GM21528 (cell line): ENCODE data around the gene PPP1CC.
A peak's percentile ranks its signal among the peaks of the same experiment; 100 is the strongest.
"Not testable (repeated sequence)": the region's sequence is repeated elsewhere in the genome, so short reads cannot be mapped to it uniquely, and the experiment has no call there.

Experiments
- ATAC-seq: cut with Tn5 transposase; IDR thresholded peaks from one replicate; pipeline ENCODE4 v1.9.1; 2021; ENCODE audit warnings: mild to moderate bottlenecking, moderate library complexity; ENCODE audit not compliant: unreplicated experiment, low FRiP score

The PPP1CC gene

GRCh38 chr12:110742718-110743570, at the start of gene PPP1CC:
TSS of gene PPP1CC (minus strand) at chr12:110742891. CDS start at chr12:110742707, 184 bp downstream.
- peak; percentile 63 for ATAC-seq

- ATAC-seq = no peak
Observed at GRCh38 chr12:110791589-110791988, 48.9 kb upstream of the PPP1CC start.

- no peak for ATAC-seq
Observed at GRCh38 chr12:110790301-110790700, 47.6 kb upstream of the PPP1CC start.

GRCh38 chr12:110786012-110786411, 43.3 kb upstream of the PPP1CC start:
- ATAC-seq = no peak

GRCh38 chr12:110785240-110785639, 42.5 kb upstream of the PPP1CC start:
- no peak for ATAC-seq

- no peak for ATAC-seq
Observed at GRCh38 chr12:110782922-110783321, 40.2 kb upstream of the PPP1CC start.

GRCh38 chr12:110782094-110782493, 39.4 kb upstream of the PPP1CC start:
- no peak for ATAC-seq

GRCh38 chr12:110780448-110780847, 37.8 kb upstream of the PPP1CC start:
- no peak for ATAC-seq

- ATAC-seq = no peak
Observed at GRCh38 chr12:110778833-110779577, 36.3 kb upstream of the PPP1CC start.

GRCh38 chr12:110776410-110776809, 33.7 kb upstream of the PPP1CC start:
- ATAC-seq = peak; percentile 91

- no peak for ATAC-seq
Observed at GRCh38 chr12:110775997-110776396, 33.3 kb upstream of the PPP1CC start.

GRCh38 chr12:110774824-110775223, 32.1 kb upstream of the PPP1CC start:
- ATAC-seq = no peak

- no peak for ATAC-seq
Observed at GRCh38 chr12:110768960-110769359, 26.3 kb upstream of the PPP1CC start.

GRCh38 chr12:110767863-110768262, 25.2 kb upstream of the PPP1CC start:
- ATAC-seq = no peak

- no peak for ATAC-seq
Observed at GRCh38 chr12:110766311-110767154, 23.8 kb upstream of the PPP1CC start.

- not testable (repeated sequence) for ATAC-seq
Observed at GRCh38 chr12:110765572-110765971, 22.9 kb upstream of the PPP1CC start.

GRCh38 chr12:110765111-110765510, 22.4 kb upstream of the PPP1CC start:
- ATAC-seq = no peak

- no peak for ATAC-seq
Observed at GRCh38 chr12:110763583-110763982, 20.9 kb upstream of the PPP1CC start.

GRCh38 chr12:110762891-110763290, 20.2 kb upstream of the PPP1CC start:
- no peak for ATAC-seq

GRCh38 chr12:110760204-110760609, 17.5 kb upstream of the PPP1CC start:
- ATAC-seq = no peak

- no peak for ATAC-seq
Observed at GRCh38 chr12:110758922-110759321, 16.2 kb upstream of the PPP1CC start.
